KG1 (cell line): ENCODE measurements around the gene ERG28.
A peak's percentile ranks its signal among the peaks of the same experiment; 100 is the strongest.
"Not testable (repeated sequence)": the region's sequence is repeated elsewhere in the genome, so short reads cannot be mapped to it uniquely, and the experiment has no call there.

Experiments used
- DNase-seq: peaks from one replicate; lab custom pipeline; 2025; lab: John Stamatoyannopoulos, UW

Gene ERG28

GRCh38 chr14:75660630-75661498 lies at the start of gene ERG28, which contains the start of gene TTLL5:
Gene ERG28 (minus strand): TSS chr14:75660876. CDS start chr14:75657502, 3,374 bp downstream.
Gene TTLL5 (plus strand): TSS chr14:75661246. CDS start chr14:75663150, 1,904 bp downstream.
- peak; percentile 80 for DNase-seq

- peak; percentile 30 for DNase-seq
Observed at GRCh38 chr14:75709207-75709812, 48.6 kb upstream of the ERG28 start.

GRCh38 chr14:75705014-75705413 lies 44.3 kb upstream of the ERG28 start:
- no peak for DNase-seq

- no peak for DNase-seq
Observed at GRCh38 chr14:75703467-75703866, 42.8 kb upstream of the ERG28 start.

- no peak for DNase-seq
Observed at GRCh38 chr14:75702616-75703261, 42.1 kb upstream of the ERG28 start.

- no peak for DNase-seq
Observed at GRCh38 chr14:75702122-75702521, 41.4 kb upstream of the ERG28 start.

- no peak for DNase-seq
Observed at GRCh38 chr14:75700295-75700694, 39.6 kb upstream of the ERG28 start.

- no peak for DNase-seq
Observed at GRCh38 chr14:75699331-75699730, 38.7 kb upstream of the ERG28 start.

- DNase-seq, result no peak
Observed at GRCh38 chr14:75697918-75698317, 37.2 kb upstream of the ERG28 start.

- DNase-seq, result no peak
Observed at GRCh38 chr14:75697386-75697785, 36.7 kb upstream of the ERG28 start.

GRCh38 chr14:75695025-75695424 lies 34.3 kb upstream of the ERG28 start:
- not testable (repeated sequence) for DNase-seq

GRCh38 chr14:75690010-75690409 lies 29.3 kb upstream of the ERG28 start:
- DNase-seq, result no peak

GRCh38 chr14:75689012-75689411 lies 28.3 kb upstream of the ERG28 start:
- DNase-seq, result no peak

- DNase-seq, result no peak
Observed at GRCh38 chr14:75685910-75686309, 25.2 kb upstream of the ERG28 start.

GRCh38 chr14:75675265-75675960 lies 14.7 kb upstream of the ERG28 start:
- DNase-seq, result no peak

GRCh38 chr14:75673345-75674035 lies 12.8 kb upstream of the ERG28 start:
- no peak for DNase-seq

- DNase-seq, result no peak
Observed at GRCh38 chr14:75672605-75673192, 12.0 kb upstream of the ERG28 start.

- no peak for DNase-seq
Observed at GRCh38 chr14:75667099-75667765, 6.6 kb upstream of the ERG28 start.

- no peak for DNase-seq
Observed at GRCh38 chr14:75662966-75663365, 2.3 kb upstream of the ERG28 start.

GRCh38 chr14:75661499-75661814 lies 781 bp upstream of the ERG28 start:
- no peak for DNase-seq

GRCh38 chr14:75660238-75660629 lies 442 bp downstream of the ERG28 start:
- peak; percentile 6 for DNase-seq
